ENCODE results near the gene EYS.

The EYS gene

GRCh38 chr6:64930681-64931080 lies 776.3 kb downstream of the EYS start:
- no peak for DNase-seq

- no peak for DNase-seq
These were observed 781.0 kb downstream of the EYS start for GRCh38 chr6:64926051-64926450.

GRCh38 chr6:64920257-64920656 lies 786.8 kb downstream of the EYS start:
- DNase-seq, result no peak

GRCh38 chr6:64914124-64914523 lies 792.9 kb downstream of the EYS start:
- DNase-seq, result no peak

GRCh38 chr6:64912966-64913365 lies 794.1 kb downstream of the EYS start:
- DNase-seq, result no peak

- DNase-seq, result no peak
These were observed 798.9 kb downstream of the EYS start for GRCh38 chr6:64908104-64908503.

GRCh38 chr6:64904616-64905015 lies 802.4 kb downstream of the EYS start:
- no peak for DNase-seq

- no peak for DNase-seq
These were observed 804.4 kb downstream of the EYS start for GRCh38 chr6:64902596-64902995.

- no peak for DNase-seq
These were observed 810.1 kb downstream of the EYS start for GRCh38 chr6:64896939-64897338.

- DNase-seq, result no peak
These were observed 811.1 kb downstream of the EYS start for GRCh38 chr6:64895945-64896344.

GRCh38 chr6:64890609-64891008 lies 816.4 kb downstream of the EYS start:
- DNase-seq, result no peak

- DNase-seq, result no peak
These were observed 817.9 kb downstream of the EYS start for GRCh38 chr6:64889144-64889543.

GRCh38 chr6:64874776-64875175 lies 832.2 kb downstream of the EYS start:
- no peak for DNase-seq

- no peak for DNase-seq
These were observed 834.4 kb downstream of the EYS start for GRCh38 chr6:64872633-64873032.

- no peak for DNase-seq
These were observed 845.9 kb downstream of the EYS start for GRCh38 chr6:64861039-64861651.

GRCh38 chr6:64860203-64860602 lies 846.8 kb downstream of the EYS start:
- DNase-seq, result no peak

- no peak for DNase-seq
These were observed 856.9 kb downstream of the EYS start for GRCh38 chr6:64850121-64850520.

- DNase-seq, result no peak
These were observed 858.6 kb downstream of the EYS start for GRCh38 chr6:64848467-64848866.

- no peak for DNase-seq
These were observed 859.6 kb downstream of the EYS start for GRCh38 chr6:64847396-64847795.

- no peak for DNase-seq
These were observed 868.3 kb downstream of the EYS start for GRCh38 chr6:64838726-64839125.

- no peak for DNase-seq
These were observed 875.3 kb downstream of the EYS start for GRCh38 chr6:64831680-64832079.

GRCh38 chr6:64817525-64817924 lies 889.5 kb downstream of the EYS start:
- DNase-seq, result no peak

- no peak for DNase-seq
These were observed 891.3 kb downstream of the EYS start for GRCh38 chr6:64815718-64816117.

GRCh38 chr6:64812138-64812537 lies 894.9 kb downstream of the EYS start:
- DNase-seq, result no peak

GRCh38 chr6:64811119-64811518 lies 895.9 kb downstream of the EYS start:
- DNase-seq, result no peak

GRCh38 chr6:64807785-64808184 lies 899.2 kb downstream of the EYS start:
- no peak for DNase-seq
